Bronchial epithelial cell (primary cell): ENCODE data around the gene GPAT3. TPM values are rescaled to one million over a fixed set of nuclear protein-coding genes. Genes with fewer than 3 reads are reported as not detected.

Experiments
- DNase-seq: peaks from one replicate; pipeline ENCODE4 v3.0.0-alpha.2; 2010; ENCODE audit warnings: low read depth
- FAIRE-seq: peaks from 2 replicates; lab custom pipeline; 2011; peaks lifted over from hg19 to GRCh38; lab: Jason Lieb, UNC
- H3K27me3 ChIP-seq: 2 replicates; pipeline ENCODE4 v1.5.1; 2011; ENCODE audit warnings: low read length; ENCODE audit not compliant: control insufficient read depth, insufficient read depth
- H3K36me3 ChIP-seq: 2 replicates; pipeline ENCODE4 v1.5.1; 2011; ENCODE audit warnings: low read length; ENCODE audit not compliant: control insufficient read depth, insufficient read depth
- H3K4me3 ChIP-seq: 2 replicates; pipeline ENCODE4 v1.5.1; 2011; ENCODE audit warnings: mild to moderate bottlenecking, low read depth, low read length, control low read depth
- total RNA-seq: library from RNA; depleted of rRNA; stranded (reverse); fragments of >200 nt; gene quantifications from 2 replicates; pipeline ENCODE4 v1.2.1, GENCODE V29; 2014
- TF ChIP-seq, protein P1 (sequence below): IDR thresholded peaks from 2 replicates; pipeline ENCODE4 v1.5.1; 2011; ENCODE audit warnings: mild to moderate bottlenecking, moderate library complexity, low read length, control low read depth, inconsistent platforms; ENCODE audit not compliant: insufficient read depth, severe bottlenecking

The GPAT3 gene
- total RNA-seq, 1 donor from 2014 or later = 4.5 TPM

DNA sequence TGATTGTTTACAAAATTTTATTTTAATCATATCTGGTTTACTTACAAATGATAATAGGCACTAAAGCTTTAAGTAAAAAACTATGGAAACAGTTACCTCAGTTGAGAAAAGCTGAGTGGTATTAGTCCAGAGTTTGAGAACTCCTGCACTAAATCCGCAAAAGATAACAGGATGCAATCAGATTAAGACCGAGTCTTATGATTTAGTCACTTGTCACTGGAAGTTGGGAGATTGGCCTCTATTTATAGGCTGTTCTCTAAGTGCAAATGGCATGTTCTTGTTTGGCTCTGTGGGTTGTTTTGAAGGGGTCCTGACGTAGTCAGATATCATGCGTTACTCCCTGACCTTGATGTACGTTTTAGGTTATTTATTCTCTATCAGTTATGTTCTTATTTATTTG is 6.3 kb downstream of the GPAT3 start:
- Histone ChIP-seq H3K27me3 (no peaks in the 10 kb centered on the region), H3K36me3 (no peaks in the 10 kb centered on the region), H3K4me3 (no peak overlapping the region)
- TF ChIP-seq, protein P1, sequence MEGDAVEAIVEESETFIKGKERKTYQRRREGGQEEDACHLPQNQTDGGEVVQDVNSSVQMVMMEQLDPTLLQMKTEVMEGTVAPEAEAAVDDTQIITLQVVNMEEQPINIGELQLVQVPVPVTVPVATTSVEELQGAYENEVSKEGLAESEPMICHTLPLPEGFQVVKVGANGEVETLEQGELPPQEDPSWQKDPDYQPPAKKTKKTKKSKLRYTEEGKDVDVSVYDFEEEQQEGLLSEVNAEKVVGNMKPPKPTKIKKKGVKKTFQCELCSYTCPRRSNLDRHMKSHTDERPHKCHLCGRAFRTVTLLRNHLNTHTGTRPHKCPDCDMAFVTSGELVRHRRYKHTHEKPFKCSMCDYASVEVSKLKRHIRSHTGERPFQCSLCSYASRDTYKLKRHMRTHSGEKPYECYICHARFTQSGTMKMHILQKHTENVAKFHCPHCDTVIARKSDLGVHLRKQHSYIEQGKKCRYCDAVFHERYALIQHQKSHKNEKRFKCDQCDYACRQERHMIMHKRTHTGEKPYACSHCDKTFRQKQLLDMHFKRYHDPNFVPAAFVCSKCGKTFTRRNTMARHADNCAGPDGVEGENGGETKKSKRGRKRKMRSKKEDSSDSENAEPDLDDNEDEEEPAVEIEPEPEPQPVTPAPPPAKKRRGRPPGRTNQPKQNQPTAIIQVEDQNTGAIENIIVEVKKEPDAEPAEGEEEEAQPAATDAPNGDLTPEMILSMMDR = no peak
- FAIRE-seq (no peak), DNase-seq (no peak)

DNA sequence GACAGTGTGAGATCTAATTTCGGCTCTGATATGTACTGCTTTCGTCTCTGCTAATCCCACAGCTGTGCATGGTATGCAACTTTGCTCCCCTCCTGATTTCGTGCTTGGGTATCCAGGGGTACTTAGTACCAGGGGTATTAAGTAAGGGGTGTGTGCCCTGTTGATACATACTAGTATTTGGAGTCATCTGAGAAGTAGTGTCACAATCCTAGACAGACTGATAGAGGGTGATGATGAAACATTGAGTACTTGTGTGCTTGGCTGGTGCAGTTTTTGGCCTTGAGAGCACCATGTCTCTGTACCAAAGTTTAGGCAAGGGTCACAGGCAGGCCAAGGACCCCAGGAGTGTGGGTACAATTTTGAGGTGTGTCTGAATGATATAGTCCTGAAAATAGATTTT is 10.9 kb downstream of the GPAT3 start:
- Histone ChIP-seq H3K4me3 (no peak overlapping the region), H3K36me3 (no peaks in the 10 kb centered on the region), H3K27me3 (no peaks in the 10 kb centered on the region)
- no peak for FAIRE-seq
- no peak for DNase-seq
- TF ChIP-seq, protein P1 = no peak

DNA sequence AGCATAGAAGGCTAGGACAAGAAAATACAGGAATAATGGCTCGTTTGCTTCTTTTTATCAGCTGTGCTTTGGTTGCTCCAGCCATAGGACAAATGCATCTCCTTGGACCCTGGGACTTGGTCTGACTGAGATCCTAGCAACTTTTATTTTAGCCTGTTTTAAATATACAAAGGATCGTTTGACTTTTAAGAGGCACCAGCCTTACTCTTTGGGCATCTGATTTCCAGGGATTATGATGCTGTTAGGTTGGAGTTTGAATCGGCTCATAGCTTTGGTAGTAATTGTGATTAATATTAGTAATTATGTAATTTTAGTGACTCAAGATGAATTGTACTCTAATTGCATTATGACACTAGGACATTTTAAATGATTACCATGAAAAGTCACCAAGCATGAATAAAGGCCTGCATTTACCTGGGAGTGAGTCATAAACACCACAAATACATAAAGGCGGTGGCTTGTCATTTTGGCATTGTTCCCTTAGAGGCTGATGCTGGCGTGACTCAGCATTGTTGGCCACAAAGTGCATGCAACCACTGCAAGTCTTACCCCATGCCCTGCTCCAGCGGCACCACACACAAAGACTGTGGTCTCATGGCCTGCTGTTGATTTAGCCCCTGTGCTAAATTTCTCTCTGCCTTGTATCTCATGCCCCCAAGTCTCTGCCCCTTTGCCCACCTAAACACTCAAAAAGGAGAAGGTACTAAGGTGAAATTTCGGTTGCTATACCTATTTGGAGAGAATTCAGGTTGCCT is 12.4 kb downstream of the GPAT3 start:
- Histone ChIP-seq H3K36me3 (no peaks in the 10 kb centered on the region), H3K4me3 (no peak overlapping the region), H3K27me3 (no peaks in the 10 kb centered on the region)
- FAIRE-seq = peak; percentile 83
- peak; percentile 100 for DNase-seq
- TF ChIP-seq, protein P1 = no peak

DNA sequence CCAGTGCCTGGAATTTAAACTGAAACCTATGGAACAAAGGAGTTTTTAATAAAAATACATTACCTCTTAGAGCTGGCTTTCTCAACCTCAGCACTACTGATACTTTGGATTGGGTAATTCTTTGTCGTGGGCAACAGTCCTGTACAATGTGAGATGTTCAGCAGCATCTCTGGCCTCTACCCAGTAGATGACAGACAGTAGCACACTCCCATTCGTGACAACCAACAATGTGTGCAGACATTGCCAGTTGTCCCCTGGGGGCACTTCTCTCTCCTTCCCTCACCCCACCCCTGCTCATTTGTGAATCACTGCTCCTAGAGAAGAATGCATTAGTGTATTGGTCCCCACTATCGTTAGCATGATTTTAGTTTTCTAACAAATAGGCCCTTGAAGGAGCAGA is 16.2 kb downstream of the GPAT3 start:
- TF ChIP-seq, protein P1 = no peak
- no peaks in the 10 kb centered on the region for H3K27me3 ChIP-seq
- no peak overlapping the region for H3K4me3 ChIP-seq
- FAIRE-seq = no peak
- H3K36me3 ChIP-seq = no peaks in the 10 kb centered on the region
- DNase-seq = peak; percentile 53

DNA sequence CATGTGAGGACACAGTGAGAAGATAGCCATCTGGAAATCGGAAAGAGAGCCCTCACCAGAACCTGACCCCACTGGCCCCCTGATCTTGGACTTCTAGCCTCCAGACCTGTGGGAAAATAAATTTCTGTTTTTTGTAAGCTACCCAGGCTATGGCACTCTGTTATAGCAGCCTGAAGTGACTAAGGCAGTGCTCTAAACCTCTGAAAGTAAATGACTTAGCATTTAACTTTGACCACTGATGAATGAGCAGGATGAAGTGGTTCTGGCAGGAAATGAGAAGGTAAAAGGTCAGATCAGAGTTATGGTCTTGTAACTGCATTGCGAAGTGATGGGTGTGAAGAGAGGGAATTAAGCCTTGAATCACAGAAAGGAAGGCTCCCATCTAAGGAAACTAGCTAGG is 17.0 kb downstream of the GPAT3 start:
- TF ChIP-seq, protein P1 = no peak
- peak; percentile 65 for DNase-seq
- no peak for FAIRE-seq
- H3K4me3 ChIP-seq = no peak overlapping the region
- H3K27me3 ChIP-seq = no peaks in the 10 kb centered on the region
- H3K36me3 ChIP-seq = no peaks in the 10 kb centered on the region
